ENCODE results near the gene MGP. TPM values are rescaled to one million over a fixed set of nuclear protein-coding genes. Genes with fewer than 3 reads are reported as not detected.

MGP gene
- total and polyA plus RNA-seq, 2 of the 4 experiments (the other 2 are of a cell fraction): 1.4 to 2.7 TPM

DNA sequence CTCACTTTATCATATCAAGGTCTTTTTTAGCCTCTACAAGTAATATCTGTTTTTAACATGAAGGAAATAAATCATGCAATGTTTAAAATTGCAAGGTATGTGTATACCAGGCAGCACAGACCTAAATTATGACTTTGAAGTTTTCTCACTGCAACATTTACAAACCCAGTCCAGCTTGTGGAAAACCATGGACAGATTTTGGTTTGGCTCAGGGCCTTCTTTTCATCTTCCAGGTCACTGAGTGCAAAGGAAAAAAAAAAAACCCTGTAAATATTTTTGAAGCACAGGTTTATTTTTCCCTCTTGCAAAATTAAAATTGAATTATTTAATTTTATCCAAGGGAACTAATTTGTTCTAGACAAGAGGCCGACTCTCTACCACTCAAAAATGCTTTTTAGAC, 13.8 kb downstream of the MGP start:
- H3K14ac ChIP-seq (replicated peaks; ENCODE audit: low read depth, low read length): no peak overlapping the region
- dilution Hi-C loops (cut with HindIII; ENCODE audit: low sequenced_read_pairs, unreplicated experiment) (no loop called here), in situ Hi-C loops (cut with MboI; ENCODE audit: low sequenced_read_pairs) (no loop called here), intact Hi-C loops (cut with micrococcal nuclease) (no loop called here)
- H3K36me3 ChIP-seq (ENCODE audit: control insufficient read depth, insufficient read depth, low read length): no peaks in the 10 kb centered on the region
- no peak overlapping the region for H3K4me2 ChIP-seq (ENCODE audit: low read depth, low read length)
- POLR2A ChIA-PET (ENCODE audit: unreplicated experiment): no interaction called here
- H3K27ac ChIP-seq (ENCODE audit: insufficient read depth, low read length): no peak overlapping the region
- WGBS, 2 experiments (ENCODE audit: extremely low coverage in 2 of 2, insufficient read length in 1 of 2): no CpG with 5 or more reads among the region's 1 CpG
- no peak overlapping the region for H3K9ac ChIP-seq (ENCODE audit: low read depth, low read length)
- CTCF ChIA-PET: no interaction called here
- no peak overlapping the region for H2BK5ac ChIP-seq (ENCODE audit: low read depth, low read length, poor library complexity, severe bottlenecking)
- H3K79me1 ChIP-seq (ENCODE audit: low read depth in 1 of 2, low read length in 2 of 2): no peaks in the 10 kb centered on the region
- no TSS peak for BruUV-seq (replicated peaks)
- H3K56ac ChIP-seq (ENCODE audit: extremely low read depth, insufficient read depth, low read length): no peak overlapping the region
- no peaks in the 10 kb centered on the region for H3K4me1 ChIP-seq (ENCODE audit: control insufficient read depth, insufficient read depth, low read length)
- no peak overlapping the region for H2BK20ac ChIP-seq (ENCODE audit: low read depth, low read length)
- H3K9me3 ChIP-seq (ENCODE audit: control insufficient read depth, insufficient read depth, low read length): no peaks in the 10 kb centered on the region
- no peak overlapping the region for H3K18ac ChIP-seq (ENCODE audit: low read depth, low read length)
- no peak for DNase-seq
- H2BK15ac ChIP-seq (ENCODE audit: low read depth, low read length): no peak overlapping the region
- H4K5ac ChIP-seq (ENCODE audit: low read depth, low read length): no peak overlapping the region
- no peaks in the 10 kb centered on the region for H3K27me3 ChIP-seq (ENCODE audit: control insufficient read depth, insufficient read depth, low read length)
- no peak overlapping the region for H2AK9ac ChIP-seq (replicated peaks; ENCODE audit: low read depth, low read length, poor library complexity)
- no peak overlapping the region for H2AK5ac ChIP-seq (ENCODE audit: low read depth, low read length)
- no peak for ATAC-seq (ENCODE audit: low read depth)
- H4K20me1 ChIP-seq (ENCODE audit: insufficient read depth, low read length): no peaks in the 10 kb centered on the region
- H3K23ac ChIP-seq (ENCODE audit: low read depth, low read length): no peak overlapping the region
- no peak overlapping the region for H4K8ac ChIP-seq (ENCODE audit: low read depth in 2 of 2, low read length in 2 of 2)
- H3K4me3 ChIP-seq (ENCODE audit: insufficient read depth, low read depth, low read length): no peak overlapping the region
- no peak overlapping the region for H4K91ac ChIP-seq (ENCODE audit: insufficient read depth, low read depth, low read length)
- TF ChIP-seq CEBPB (IDR thresholded peaks at IDR 0.05; ENCODE audit: low read depth, low read length): no peak
- TF ChIP-seq ELK1 (IDR thresholded peaks at IDR 0.05; ENCODE audit: borderline replicate concordance, low read depth, low read length): no peak
- TF ChIP-seq POLR2A (IDR thresholded peaks at IDR 0.05; ENCODE audit: low read depth, low read length): no peak
- TF ChIP-seq RCOR1 (IDR thresholded peaks at IDR 0.05; ENCODE audit: insufficient replicate concordance, low read length): no peak
- no peak for TF ChIP-seq MAFK (IDR thresholded peaks at IDR 0.05; ENCODE audit: low read depth, low read length)
- no peak for TF ChIP-seq CHD1 (IDR thresholded peaks at IDR 0.05; ENCODE audit: low read depth, low read length)
- no peak for TF ChIP-seq NFE2L2 (IDR thresholded peaks at IDR 0.05; ENCODE audit: low read depth, low read length)
- no peak for TF ChIP-seq MAZ (IDR thresholded peaks at IDR 0.05; ENCODE audit: borderline replicate concordance, low read depth, low read length)
- no peak for TF ChIP-seq RFX5 (IDR thresholded peaks at IDR 0.05; ENCODE audit: low read depth, low read length)
- TF ChIP-seq, protein P1, sequence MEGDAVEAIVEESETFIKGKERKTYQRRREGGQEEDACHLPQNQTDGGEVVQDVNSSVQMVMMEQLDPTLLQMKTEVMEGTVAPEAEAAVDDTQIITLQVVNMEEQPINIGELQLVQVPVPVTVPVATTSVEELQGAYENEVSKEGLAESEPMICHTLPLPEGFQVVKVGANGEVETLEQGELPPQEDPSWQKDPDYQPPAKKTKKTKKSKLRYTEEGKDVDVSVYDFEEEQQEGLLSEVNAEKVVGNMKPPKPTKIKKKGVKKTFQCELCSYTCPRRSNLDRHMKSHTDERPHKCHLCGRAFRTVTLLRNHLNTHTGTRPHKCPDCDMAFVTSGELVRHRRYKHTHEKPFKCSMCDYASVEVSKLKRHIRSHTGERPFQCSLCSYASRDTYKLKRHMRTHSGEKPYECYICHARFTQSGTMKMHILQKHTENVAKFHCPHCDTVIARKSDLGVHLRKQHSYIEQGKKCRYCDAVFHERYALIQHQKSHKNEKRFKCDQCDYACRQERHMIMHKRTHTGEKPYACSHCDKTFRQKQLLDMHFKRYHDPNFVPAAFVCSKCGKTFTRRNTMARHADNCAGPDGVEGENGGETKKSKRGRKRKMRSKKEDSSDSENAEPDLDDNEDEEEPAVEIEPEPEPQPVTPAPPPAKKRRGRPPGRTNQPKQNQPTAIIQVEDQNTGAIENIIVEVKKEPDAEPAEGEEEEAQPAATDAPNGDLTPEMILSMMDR (conservative IDR thresholded peaks at IDR 0.05; ENCODE audit: low read depth, low read length): no peak
- TF ChIP-seq BHLHE40 (IDR thresholded peaks at IDR 0.05; ENCODE audit: low read depth, low read length): no peak
- TF ChIP-seq MXI1 (IDR thresholded peaks at IDR 0.05; ENCODE audit: borderline replicate concordance, low read depth, low read length): no peak
- TF ChIP-seq RAD21 (IDR thresholded peaks at IDR 0.05; ENCODE audit: low read length): no peak
- TF ChIP-seq SMC3 (IDR thresholded peaks at IDR 0.05; ENCODE audit: low read depth, low read length): no peak
- no peak for TF ChIP-seq USF2 (IDR thresholded peaks at IDR 0.05; ENCODE audit: low read depth, low read length)
- no peak for TF ChIP-seq FOS (IDR thresholded peaks at IDR 0.05; ENCODE audit: low read depth, low read length)
- H3K9me1 ChIP-seq (ENCODE audit: insufficient read depth, low read length): no peaks in the 10 kb centered on the region
- H2AFZ ChIP-seq (replicated peaks; ENCODE audit: low read length, poor library complexity): no peak overlapping the region
- no peak overlapping the region for H2BK120ac ChIP-seq (ENCODE audit: low read depth, low read length)
- no peak overlapping the region for H3K4ac ChIP-seq (ENCODE audit: low read depth, low read length)

Measured in IMR-90 (cell line).